MCF 10A (cell line): ENCODE data around the gene UBE3C. TPM values are rescaled to one million over a fixed set of nuclear protein-coding genes. Genes with fewer than 3 reads are reported as not detected.
"Not testable (repeated sequence)": the region's sequence is repeated elsewhere in the genome, so short reads cannot be mapped to it uniquely, and the experiment has no call there.

Experiments
- BruUV-seq: library from RNA; stranded (reverse); fragments of 400-500 nt; replicated peaks from 2 replicates; lab custom pipeline; 2021; lab: Mats Ljungman, UMichigan
- CTCF ChIA-PET: fragments of 300-600 bp; sonication (Branson Sonifier 250); formaldehyde crosslinking; extraction: SDS; loops from one replicate; lab custom pipeline; 2021; ENCODE audit warnings: antibody characterized with exemption, inconsistent platforms; lab: Yijun Ruan, JAX
- POLR2A ChIA-PET: fragments of 300-600, 350-650 bp; sonication (Branson Sonifier 250); formaldehyde crosslinking; extraction: SDS; loops from one replicate; lab custom pipeline; 2020; ENCODE audit warnings: antibody characterized with exemption, inconsistent platforms; lab: Yijun Ruan, JAX
- DNase-seq: peaks from one replicate; pipeline ENCODE4 v3.0.0-alpha.2; 2018; ENCODE audit not compliant: unreplicated experiment
- H3K27ac Mint-ChIP-seq: one replicate; pipeline ENCODE4 v1.8.0; 2022; ENCODE audit warnings: mild to moderate bottlenecking, low read depth, mixed read lengths; ENCODE audit not compliant: unreplicated experiment
- H3K27me3 Mint-ChIP-seq: one replicate; pipeline ENCODE4 v1.8.0; 2022; ENCODE audit warnings: mixed read lengths; ENCODE audit not compliant: insufficient read depth, unreplicated experiment
- H3K36me3 Mint-ChIP-seq: one replicate; pipeline ENCODE4 v1.8.0; 2022; ENCODE audit warnings: mild to moderate bottlenecking, moderate library complexity, mixed read lengths; ENCODE audit not compliant: insufficient read depth, unreplicated experiment
- H3K4me1 Mint-ChIP-seq: one replicate; pipeline ENCODE4 v1.8.0; 2022; ENCODE audit warnings: mixed read lengths; ENCODE audit not compliant: insufficient read depth, unreplicated experiment
- H3K4me3 Mint-ChIP-seq: one replicate; pipeline ENCODE4 v1.8.0; 2022; ENCODE audit warnings: mild to moderate bottlenecking, moderate library complexity, mixed read lengths; ENCODE audit not compliant: unreplicated experiment
- H3K9me3 Mint-ChIP-seq: one replicate; pipeline ENCODE4 v1.8.0; 2022; ENCODE audit warnings: mixed read lengths; ENCODE audit not compliant: unreplicated experiment
- CTCF ChIP-seq: fragments of 200-600 bp; IDR thresholded peaks from one replicate; pipeline ENCODE4 v1.8.0; 2022; ENCODE audit warnings: antibody characterized with exemption, mild to moderate bottlenecking; ENCODE audit not compliant: unreplicated experiment
- intact Hi-C: fragments of 100-400 bp; cut with micrococcal nuclease; formaldehyde crosslinking; loops from 2 replicates; pipeline ENCODE4 v1.14.1; 2022
- total RNA-seq: library from RNA; stranded (reverse); gene quantifications from 2 replicates; pipeline ENCODE4 v1.2.3, GENCODE V29; 2022

The UBE3C gene
- total RNA-seq, 1 experiment from 2014 or later = 72.8 TPM

- intact Hi-C loops = no loop called here
Measured at GRCh38 chr7:157096286-157097055, 42.3 kb upstream of the UBE3C start.

DNA sequence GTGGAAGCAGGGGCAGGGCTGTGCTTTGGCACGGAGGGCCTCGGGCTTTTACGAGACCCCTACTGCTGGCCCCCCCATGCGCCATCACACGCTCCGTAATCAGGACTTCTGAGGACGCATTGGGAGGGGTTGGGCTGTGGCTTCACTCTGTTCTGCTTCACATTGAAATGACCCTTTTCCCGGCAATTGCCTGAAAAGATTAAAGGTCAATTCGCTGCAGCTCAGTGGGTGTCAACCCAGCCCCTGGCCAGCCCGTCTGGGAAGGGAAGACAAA, 41.7 kb upstream of the UBE3C start:
- Mint-ChIP-seq H3K4me1 (no peaks in the 10 kb centered on the region), H3K36me3 (no peaks in the 10 kb centered on the region), H3K4me3 (no peak overlapping the region), H3K27me3 (peaks cover 7% of the 10 kb centered on the region), H3K27ac (no peak overlapping the region), H3K9me3 (peaks cover 5% of the 10 kb centered on the region)
- intact Hi-C loops = no loop called here
- BruUV-seq = no TSS peak
- CTCF ChIA-PET = no interaction called here
- TF ChIP-seq CTCF = no peak
- no peak for DNase-seq
- POLR2A ChIA-PET = no interaction called here

More at GRCh38 chr7:157096286-157097055, 42.3 kb upstream of the UBE3C start:
- DNase-seq = no peak
- Mint-ChIP-seq H3K4me1 (no peaks in the 10 kb centered on the region), H3K27me3 (peaks cover 7% of the 10 kb centered on the region), H3K27ac (no peak overlapping the region), H3K9me3 (peaks cover 5% of the 10 kb centered on the region), H3K36me3 (no peaks in the 10 kb centered on the region), H3K4me3 (no peak overlapping the region)
- BruUV-seq = no TSS peak
- ChIA-PET CTCF (no interaction called here), POLR2A (no interaction called here)
- no peak for TF ChIP-seq CTCF

DNA sequence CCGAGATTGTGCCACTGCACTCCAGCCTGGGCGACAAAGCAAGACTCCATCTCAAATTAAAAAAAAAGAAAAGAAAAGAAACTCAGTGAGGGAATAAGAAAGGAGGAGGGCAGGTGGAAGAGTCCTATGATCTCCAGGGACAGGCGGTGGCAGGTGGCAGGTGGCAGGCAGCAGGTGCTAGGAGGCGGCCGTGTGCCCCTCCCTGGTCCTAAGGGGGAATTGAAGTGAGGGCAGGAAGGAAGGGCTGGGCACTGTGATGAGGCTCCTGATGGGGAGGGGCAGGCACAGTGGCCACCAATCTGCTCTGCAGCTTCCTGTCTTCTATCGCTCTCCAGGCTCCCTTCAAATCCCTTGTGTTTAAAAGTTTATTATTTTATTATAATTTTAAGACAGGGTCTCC, 41.2 kb upstream of the UBE3C start:
- CTCF ChIA-PET = interaction anchor here (0.5 kb wide), 1 partner anchor 39 kb away, joined by 4 read pairs; no protein-coding TSS in a partner anchor
- intact Hi-C loops = no loop called here
- POLR2A ChIA-PET = no interaction called here
- BruUV-seq = no TSS peak
- Mint-ChIP-seq H3K4me1 (no peaks in the 10 kb centered on the region), H3K27ac (no peak overlapping the region), H3K36me3 (no peaks in the 10 kb centered on the region), H3K9me3 (peaks cover 5% of the 10 kb centered on the region), H3K27me3 (peaks cover 7% of the 10 kb centered on the region), H3K4me3 (no peak overlapping the region)
- no peak for DNase-seq
- TF ChIP-seq CTCF = no peak

- intact Hi-C loops, H3K36me3 Mint-ChIP-seq, H3K27me3 Mint-ChIP-seq, H3K4me3 Mint-ChIP-seq, BruUV-seq, CTCF ChIA-PET, DNase-seq, H3K4me1 Mint-ChIP-seq, H3K9me3 Mint-ChIP-seq, POLR2A ChIA-PET, H3K27ac Mint-ChIP-seq: not testable (repeated sequence)
Measured at GRCh38 chr7:157100005-157100404, 38.7 kb upstream of the UBE3C start.

- H3K4me1 Mint-ChIP-seq, CTCF ChIA-PET, H3K27ac Mint-ChIP-seq, POLR2A ChIA-PET, DNase-seq, BruUV-seq, H3K27me3 Mint-ChIP-seq, intact Hi-C loops, H3K36me3 Mint-ChIP-seq, H3K9me3 Mint-ChIP-seq, H3K4me3 Mint-ChIP-seq: not testable (repeated sequence)
Measured at GRCh38 chr7:157103641-157104040, 35.1 kb upstream of the UBE3C start.
